Ovary (tissue), 9 donors: ENCODE data around the gene IL1R2. TPM values are rescaled to one million over a fixed set of nuclear protein-coding genes. Genes with fewer than 3 reads are reported as not detected.

Experiments used
- DNase-seq, 5 donors: peaks; one replicate each; pipeline ENCODE4 v3.0.0-alpha.2; 2019 to 2020
- H3K27ac ChIP-seq, 2 donors: fragments of 200-600 bp; one replicate each; pipeline versions ENCODE4 v1.5.1 to v1.8.0; 2019 to 2022
- H3K27me3 ChIP-seq: fragments of 200-600 bp; one replicate; pipeline ENCODE4 v1.8.0; 2022
- H3K36me3 ChIP-seq: fragments of 200-600 bp; sonication (generic); one replicate; pipeline ENCODE4 v1.5.1; 2019
- H3K4me1 ChIP-seq: one replicate; pipeline ENCODE4 v1.8.1; 2013; ENCODE audit warnings: mild to moderate bottlenecking, moderate library complexity; ENCODE audit not compliant: insufficient read depth
- H3K4me3 ChIP-seq: fragments of 200-600 bp; sonication (generic); one replicate; pipeline ENCODE4 v1.5.1; 2017
- H3K9me3 ChIP-seq, 2 donors: fragments of 200-600 bp in 1 of 2; sonication (generic) in 1 of 2; one replicate each; pipeline versions ENCODE4 v1.5.1 to v1.8.1; 2013 to 2019; ENCODE audit warnings: mild to moderate bottlenecking in 1 of 2, moderate library complexity in 1 of 2
- CTCF ChIP-seq, 3 donors: fragments of 450-650 bp in 2 of 3; fragments of 200-600 bp in 1 of 3; IDR thresholded peaks; one replicate each; pipeline versions ENCODE4 v1.5.1 to v1.8.0; 2016 to 2022; ENCODE audit warnings: antibody characterized with exemption in 3 of 3, mild to moderate bottlenecking in 1 of 3
- EP300 ChIP-seq: sonication (generic); formaldehyde crosslinking; IDR thresholded peaks from one replicate; pipeline ENCODE4 v1.6.1; 2017; ENCODE audit warnings: antibody characterized with exemption
- POLR2A ChIP-seq: fragments of 450-650 bp; IDR thresholded peaks from one replicate; pipeline ENCODE4 v1.6.1; 2017; ENCODE audit warnings: antibody characterized with exemption, mild to moderate bottlenecking, moderate library complexity
- WGBS, 3 donors: extraction: QIAGEN DNeasy Blood & Tissue Kit in 1 of 3; methylation state at CpG; one replicate each; pipeline versions ENCODE4 v1.1.5 to v1.1.7; 2013 to 2017; 5-methylcytosine and 5-hydroxymethylcytosine counted together
- intact Hi-C, 4 donors: fragments of 100-400 bp; cut with DNase I; formaldehyde crosslinking; loops; one replicate each; pipeline versions ENCODE4 v1.11.0 to v1.15.1; 2022 to 2023
- polyA plus RNA-seq, 2 donors: library from polyadenylated mRNA; stranded (reverse); fragments of 200-250 nt in 1 of 2; fragments of 350-450 nt in 1 of 2; fragmentation: Illumina TruSeq in 1 of 2; extraction: RNeasy Lipid Tissue Mini Kit (QIAGEN cat#74804) in 1 of 2; gene quantifications; one replicate each; pipeline ENCODE4 v1.2.3, GENCODE V29; 2013 to 2014
- total RNA-seq, 7 donors: library from RNA; depleted of rRNA in 2 of 7; stranded (reverse); fragments of >200 nt in 2 of 7; fragmentation: NEBNext Ultra II Directional in 3 of 7; extraction: Animal tissue kit (Norgen Biotek cat#: 25700) in 3 of 7; gene quantifications; one replicate each; pipeline versions ENCODE4 v1.1.0 to v1.2.4, GENCODE V29; 2016 to 2023
- donor health status: DM: no; HTN: no; CAD: no; lungs with moderate emphysema.
- donor health status: DM: no; HTN: no; CAD: no.
- donor health status: Bipolar disorder and iron deficiency.
- donor health status: DM: yes; HTN: yes; CAD: no.
- donor health status: DM: no; HTN: no; CAD: no.
- donor health status: DM: yes; HTN: yes; CAD: no.

Gene IL1R2
- total and polyA plus RNA-seq, 9 donors, result 0.15 to 8.7 (median 1.1) TPM

DNA sequence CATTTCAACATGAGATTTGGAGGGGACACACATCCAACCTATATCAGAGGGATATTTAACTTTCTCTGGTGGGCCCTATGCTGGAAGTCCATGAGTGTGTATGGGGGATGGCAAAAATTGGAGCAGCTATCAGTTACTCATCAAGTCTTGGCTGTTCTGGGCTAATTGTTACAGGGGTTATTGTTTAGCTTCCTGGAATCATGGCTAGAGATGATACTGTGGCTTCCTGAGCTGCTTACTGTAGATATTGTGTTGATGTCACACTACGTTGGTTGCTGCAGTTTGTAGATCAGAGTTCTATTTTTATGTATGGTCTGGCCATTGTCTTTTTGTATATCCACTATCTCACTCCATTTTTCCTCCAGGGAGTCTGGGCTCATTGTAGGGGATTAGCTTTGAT is 20.9 kb upstream of the IL1R2 start:
- 93 to 100% (median 94%) methylated on average over 1 of the region's 1 CpG for WGBS, 3 donors

DNA sequence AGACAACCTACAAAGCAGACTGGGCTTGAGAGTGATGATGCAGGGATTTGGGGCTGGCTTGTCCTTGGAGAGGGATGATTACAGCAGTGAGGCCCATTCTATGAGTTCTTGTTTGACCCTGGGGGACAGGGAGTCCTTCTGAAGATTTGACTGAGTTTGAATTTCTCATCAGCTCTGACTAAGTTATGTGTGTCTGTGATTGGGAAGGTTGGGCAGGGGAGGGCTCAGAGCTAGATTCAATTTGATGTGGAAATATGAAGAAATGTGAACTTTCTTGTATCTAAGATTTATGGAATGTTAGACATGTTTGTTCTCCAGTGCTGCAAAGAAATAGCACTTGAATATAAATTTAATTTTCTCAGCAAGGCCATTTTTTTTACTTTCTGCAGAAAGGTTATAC is 19.9 kb upstream of the IL1R2 start:
- no peak for TF ChIP-seq CTCF (IDR thresholded peaks at IDR 0.05)
- no peak for TF ChIP-seq POLR2A
- TF ChIP-seq EP300, result no peak
- intact Hi-C loops, result no loop called here
- DNase-seq, result no peak
- no peak overlapping the region for H3K4me3 ChIP-seq
- no peaks in the 10 kb centered on the region for H3K9me3 ChIP-seq
- peaks cover 11% of the 10 kb centered on the region for H3K4me1 ChIP-seq
- no peak overlapping the region for H3K27ac ChIP-seq
- H3K27me3 ChIP-seq, result no peaks in the 10 kb centered on the region
- no peaks in the 10 kb centered on the region for H3K36me3 ChIP-seq

More for the DNA sequence above, 20.9 kb upstream of the IL1R2 start:
- no peaks in the 10 kb centered on the region for H3K27me3 ChIP-seq
- H3K4me3 ChIP-seq, result no peak overlapping the region
- TF ChIP-seq CTCF (IDR thresholded peaks at IDR 0.05), result no peak
- no peak for TF ChIP-seq POLR2A
- no peak for TF ChIP-seq EP300
- intact Hi-C loops, result no loop called here
- peaks cover 11% of the 10 kb centered on the region for H3K4me1 ChIP-seq
- no peak for DNase-seq
- H3K27ac ChIP-seq, result no peak overlapping the region
- H3K9me3 ChIP-seq, result no peaks in the 10 kb centered on the region
- no peaks in the 10 kb centered on the region for H3K36me3 ChIP-seq

- H3K36me3 ChIP-seq, result no peaks in the 10 kb centered on the region
Measured at GRCh38 chr2:101972621-101973434, 18.9 kb upstream of the IL1R2 start.

GRCh38 chr2:101974663-101975062 is 17.1 kb upstream of the IL1R2 start:
- Histone ChIP-seq H3K4me1 (peaks cover 7% of the 10 kb centered on the region), H3K27ac (peak overlapping the region in 1 of 2 donors; percentile 21), H3K27me3 (no peaks in the 10 kb centered on the region), H3K36me3 (no peaks in the 10 kb centered on the region), H3K4me3 (no peak overlapping the region), H3K9me3 (no peaks in the 10 kb centered on the region)
- WGBS, 3 donors, result 7 to 15% (median 11%) methylated on average over 8 of the region's 8 CpGs
- no peak for TF ChIP-seq CTCF (IDR thresholded peaks at IDR 0.05)
- TF ChIP-seq POLR2A, result no peak
- no peak for TF ChIP-seq EP300
- DNase-seq, result peak; percentile 65 to 77 (median 73)
- intact Hi-C loops, result no loop called here

More at GRCh38 chr2:101972621-101973434, 18.9 kb upstream of the IL1R2 start:
- Histone ChIP-seq H3K4me1 (peaks cover 9% of the 10 kb centered on the region), H3K4me3 (no peak overlapping the region), H3K27ac (no peak overlapping the region), H3K9me3 (no peaks in the 10 kb centered on the region), H3K27me3 (no peaks in the 10 kb centered on the region)
- WGBS, 3 donors, result 61 to 69% (median 63%) methylated on average over 7 of the region's 7 CpGs
- DNase-seq, result no peak
- intact Hi-C loops, result no loop called here
- no peak for TF ChIP-seq EP300
- TF ChIP-seq POLR2A, result no peak
- no peak for TF ChIP-seq CTCF (IDR thresholded peaks at IDR 0.05)
